ENCODE results near the gene DHCR7.
A peak's percentile ranks its signal among the peaks of the same experiment; 100 is the strongest.

Gene DHCR7

GRCh38 chr11:71456294-71456693 lies 8.1 kb upstream of the DHCR7 start:
- no peaks in the 10 kb centered on the region for H3K9me3 Mint-ChIP-seq
- no peak for DNase-seq
- H3K36me3 Mint-ChIP-seq = peaks cover 63% of the 10 kb centered on the region
- peaks cover 47% of the 10 kb centered on the region for H3K4me1 Mint-ChIP-seq
- no peaks in the 10 kb centered on the region for H3K27me3 Mint-ChIP-seq
- CTCF ChIA-PET = no interaction called here
- H3K4me3 Mint-ChIP-seq = no peak overlapping the region
- H3K27ac Mint-ChIP-seq = no peak overlapping the region

- peak overlapping the region; percentile 95 for H3K4me3 Mint-ChIP-seq
- peak; percentile 47 for DNase-seq
- H3K36me3 Mint-ChIP-seq = peaks cover 51% of the 10 kb centered on the region
- peaks cover 58% of the 10 kb centered on the region for H3K4me1 Mint-ChIP-seq
- CTCF ChIA-PET = interaction anchor here (0.6 to 1.8 kb wide), 4 partner anchors 8 to 29 kb away, joined by 3 to 4 read pairs (median 3); no protein-coding TSS in a partner anchor
- no peaks in the 10 kb centered on the region for H3K9me3 Mint-ChIP-seq
- no peaks in the 10 kb centered on the region for H3K27me3 Mint-ChIP-seq
- H3K27ac Mint-ChIP-seq = peak overlapping the region; percentile 86
Observed at GRCh38 chr11:71454470-71455113, 6.4 kb upstream of the DHCR7 start.

- CTCF ChIA-PET = interaction anchor here (0.6 to 1.8 kb wide), 3 partner anchors 8 to 14 kb away, joined by 3 to 4 read pairs (median 3); no protein-coding TSS in a partner anchor
- Mint-ChIP-seq H3K4me3 (peak overlapping the region; percentile 95), H3K27me3 (no peaks in the 10 kb centered on the region), H3K9me3 (no peaks in the 10 kb centered on the region), H3K27ac (peak overlapping the region; percentile 86), H3K4me1 (peaks cover 64% of the 10 kb centered on the region), H3K36me3 (peaks cover 55% of the 10 kb centered on the region)
- DNase-seq = no peak
Observed at GRCh38 chr11:71453918-71454304, 5.7 kb upstream of the DHCR7 start.

- H3K9me3 Mint-ChIP-seq = no peaks in the 10 kb centered on the region
- peaks cover 64% of the 10 kb centered on the region for H3K4me1 Mint-ChIP-seq
- H3K36me3 Mint-ChIP-seq = peaks cover 52% of the 10 kb centered on the region
- H3K27ac Mint-ChIP-seq = peak within 1 kb of the TSS; percentile 94
- H3K27me3 Mint-ChIP-seq = no peaks in the 10 kb centered on the region
- DNase-seq = peak; percentile 97
- peak within 1 kb of the TSS; percentile 95 for H3K4me3 Mint-ChIP-seq
- CTCF ChIA-PET = interaction anchor here (0.6 to 1.1 kb wide), 3 partner anchors 14 to 862 kb away, joined by 3 to 4 read pairs (median 3); no protein-coding TSS in a partner anchor
Observed at GRCh38 chr11:71453037-71453917, 5.1 kb upstream of the DHCR7 start, which contains the start of gene NADSYN1. NADSYN1 (plus strand) TSS chr11:71453203; CDS start chr11:71453297, 94 bp downstream.

GRCh38 chr11:71452199-71453036 lies 4.2 kb upstream of the DHCR7 start:
- CTCF ChIA-PET = interaction anchor here (0.6 to 0.9 kb wide), 2 partner anchors 475 to 862 kb away, joined by 3 to 4 read pairs; no protein-coding TSS in a partner anchor
- Mint-ChIP-seq H3K27me3 (no peaks in the 10 kb centered on the region), H3K4me3 (peak overlapping the region; percentile 95), H3K9me3 (no peaks in the 10 kb centered on the region), H3K4me1 (peaks cover 64% of the 10 kb centered on the region), H3K36me3 (peaks cover 50% of the 10 kb centered on the region), H3K27ac (peak overlapping the region; percentile 94)
- DNase-seq = peak; percentile 75

- DNase-seq = no peak
- peaks cover 4% of the 10 kb centered on the region for H3K9me3 Mint-ChIP-seq
- H3K4me1 Mint-ChIP-seq = peaks cover 71% of the 10 kb centered on the region
- peak overlapping the region; percentile 95 for H3K4me3 Mint-ChIP-seq
- H3K36me3 Mint-ChIP-seq = peaks cover 51% of the 10 kb centered on the region
- CTCF ChIA-PET = no interaction called here
- H3K27ac Mint-ChIP-seq = peak overlapping the region; percentile 94
- H3K27me3 Mint-ChIP-seq = no peaks in the 10 kb centered on the region
Observed at GRCh38 chr11:71451596-71452198, 3.5 kb upstream of the DHCR7 start.

GRCh38 chr11:71450939-71451338 lies 2.7 kb upstream of the DHCR7 start:
- Mint-ChIP-seq H3K4me3 (peak overlapping the region; percentile 33), H3K9me3 (peaks cover 11% of the 10 kb centered on the region), H3K27me3 (no peaks in the 10 kb centered on the region), H3K4me1 (peaks cover 72% of the 10 kb centered on the region), H3K36me3 (peaks cover 52% of the 10 kb centered on the region), H3K27ac (peak overlapping the region; percentile 94)
- no peak for DNase-seq
- CTCF ChIA-PET = no interaction called here

- Mint-ChIP-seq H3K27ac (no peak overlapping the region), H3K9me3 (peaks cover 13% of the 10 kb centered on the region), H3K36me3 (peaks cover 52% of the 10 kb centered on the region), H3K27me3 (no peaks in the 10 kb centered on the region), H3K4me1 (peaks cover 70% of the 10 kb centered on the region), H3K4me3 (peak overlapping the region; percentile 33)
- DNase-seq = no peak
- CTCF ChIA-PET = no interaction called here
Observed at GRCh38 chr11:71450507-71450906, 2.3 kb upstream of the DHCR7 start.

GRCh38 chr11:71449596-71449995 lies 1.4 kb upstream of the DHCR7 start:
- CTCF ChIA-PET = no interaction called here
- no peaks in the 10 kb centered on the region for H3K27me3 Mint-ChIP-seq
- peaks cover 66% of the 10 kb centered on the region for H3K4me1 Mint-ChIP-seq

GRCh38 chr11:71447791-71448256 lies 369 bp downstream of the DHCR7 start:
- Mint-ChIP-seq H3K36me3 (peaks cover 58% of the 10 kb centered on the region), H3K4me3 (peak overlapping the region; percentile 83), H3K27ac (peak overlapping the region; percentile 79), H3K27me3 (no peaks in the 10 kb centered on the region), H3K9me3 (peaks cover 13% of the 10 kb centered on the region), H3K4me1 (peaks cover 54% of the 10 kb centered on the region)
- CTCF ChIA-PET = no interaction called here
- DNase-seq = peak; percentile 74

More at GRCh38 chr11:71449596-71449995, 1.4 kb upstream of the DHCR7 start:
- peaks cover 52% of the 10 kb centered on the region for H3K36me3 Mint-ChIP-seq
- peak overlapping the region; percentile 79 for H3K27ac Mint-ChIP-seq
- peaks cover 13% of the 10 kb centered on the region for H3K9me3 Mint-ChIP-seq
- no peak for DNase-seq
- peak overlapping the region; percentile 83 for H3K4me3 Mint-ChIP-seq

- DNase-seq = no peak
- peaks cover 13% of the 10 kb centered on the region for H3K9me3 Mint-ChIP-seq
- peak overlapping the region; percentile 83 for H3K4me3 Mint-ChIP-seq
- H3K36me3 Mint-ChIP-seq = peaks cover 60% of the 10 kb centered on the region
- H3K4me1 Mint-ChIP-seq = peaks cover 51% of the 10 kb centered on the region
- CTCF ChIA-PET = interaction anchor here (1.7 kb wide), 1 partner anchor 8 kb away, joined by 4 read pairs; no protein-coding TSS in a partner anchor
- H3K27ac Mint-ChIP-seq = peak overlapping the region; percentile 79
- no peaks in the 10 kb centered on the region for H3K27me3 Mint-ChIP-seq
Observed at GRCh38 chr11:71446942-71447688, 1.1 kb downstream of the DHCR7 start.

- Mint-ChIP-seq H3K4me1 (peaks cover 41% of the 10 kb centered on the region), H3K27ac (no peak overlapping the region), H3K9me3 (peaks cover 13% of the 10 kb centered on the region), H3K4me3 (peak overlapping the region; percentile 12), H3K36me3 (peaks cover 61% of the 10 kb centered on the region), H3K27me3 (no peaks in the 10 kb centered on the region)
- CTCF ChIA-PET = interaction anchor here (1.3 to 1.7 kb wide), 2 partner anchors 9 kb away, joined by 4 to 5 read pairs; no protein-coding TSS in a partner anchor
- no peak for DNase-seq
Observed at GRCh38 chr11:71446150-71446549, 2.0 kb downstream of the DHCR7 start.

GRCh38 chr11:71444811-71445210 lies 3.4 kb downstream of the DHCR7 start:
- Mint-ChIP-seq H3K4me1 (peaks cover 29% of the 10 kb centered on the region), H3K27ac (no peak overlapping the region), H3K9me3 (peaks cover 13% of the 10 kb centered on the region), H3K4me3 (no peak overlapping the region), H3K27me3 (no peaks in the 10 kb centered on the region), H3K36me3 (peaks cover 68% of the 10 kb centered on the region)
- no peak for DNase-seq
- CTCF ChIA-PET = no interaction called here

Data from activated naive CD4-positive, alpha-beta T cell treated with anti-CD3 and anti-CD28 coated beads, Interleukin-2, amount 10 ng/mL, durations not matched to agents 7 days and 5 days (primary cell).